GF-D8 (cell line): ENCODE results near the gene SHISA6.

Source experiments
- DNase-seq: peaks from one replicate; lab custom pipeline; 2025; lab: John Stamatoyannopoulos, UW

The SHISA6 gene

GRCh38 chr17:11458279-11458678, 217.3 kb downstream of the SHISA6 start:
- no peak for DNase-seq

DNA sequence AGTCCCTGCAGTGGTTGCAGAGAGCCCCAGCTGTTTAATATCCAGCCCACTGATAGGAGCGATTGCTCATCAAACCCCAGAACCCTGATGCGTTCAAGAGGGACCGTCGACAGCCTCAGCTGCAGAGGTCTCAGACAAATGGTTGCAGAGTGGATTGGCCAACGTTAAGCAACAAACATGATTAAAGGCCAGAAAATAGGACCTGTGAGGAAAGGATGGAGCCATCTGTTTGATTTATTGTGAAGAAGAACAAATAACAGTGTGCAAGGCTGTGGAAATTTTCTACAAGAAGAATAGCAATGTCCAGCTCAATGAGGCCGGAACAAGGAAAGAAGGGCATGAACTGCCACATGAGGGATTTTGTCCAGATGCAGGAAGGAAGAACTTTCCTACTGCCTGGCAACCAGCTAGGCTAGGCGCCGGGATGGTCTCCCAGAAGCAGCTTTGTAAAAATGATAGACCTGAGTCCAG, 218.9 kb downstream of the SHISA6 start:
- DNase-seq, result no peak

- DNase-seq, result no peak
Measured at GRCh38 chr17:11461993-11462548, 221.1 kb downstream of the SHISA6 start.

DNA sequence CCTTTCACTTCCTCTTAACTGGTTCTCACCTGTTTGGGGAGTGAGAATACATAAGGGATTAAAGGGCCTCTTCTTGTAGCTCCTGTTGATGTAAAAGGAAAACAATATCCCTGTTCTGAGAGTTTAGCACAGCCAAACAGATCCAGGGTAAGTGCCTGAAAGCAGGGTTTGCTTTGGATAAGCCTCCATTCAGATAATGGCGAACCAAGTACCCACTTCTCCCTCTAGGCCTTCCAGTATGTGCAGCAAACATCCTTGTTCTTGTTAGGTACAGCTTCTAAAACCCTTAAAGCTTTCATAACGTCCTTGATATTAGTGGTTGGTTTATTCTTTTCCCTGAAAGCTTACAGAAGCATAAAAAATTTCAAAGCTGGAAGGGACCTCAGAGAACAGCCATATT, 226.6 kb downstream of the SHISA6 start:
- no peak for DNase-seq

- no peak for DNase-seq
Measured at GRCh38 chr17:11485336-11486100, 244.5 kb downstream of the SHISA6 start.

DNA sequence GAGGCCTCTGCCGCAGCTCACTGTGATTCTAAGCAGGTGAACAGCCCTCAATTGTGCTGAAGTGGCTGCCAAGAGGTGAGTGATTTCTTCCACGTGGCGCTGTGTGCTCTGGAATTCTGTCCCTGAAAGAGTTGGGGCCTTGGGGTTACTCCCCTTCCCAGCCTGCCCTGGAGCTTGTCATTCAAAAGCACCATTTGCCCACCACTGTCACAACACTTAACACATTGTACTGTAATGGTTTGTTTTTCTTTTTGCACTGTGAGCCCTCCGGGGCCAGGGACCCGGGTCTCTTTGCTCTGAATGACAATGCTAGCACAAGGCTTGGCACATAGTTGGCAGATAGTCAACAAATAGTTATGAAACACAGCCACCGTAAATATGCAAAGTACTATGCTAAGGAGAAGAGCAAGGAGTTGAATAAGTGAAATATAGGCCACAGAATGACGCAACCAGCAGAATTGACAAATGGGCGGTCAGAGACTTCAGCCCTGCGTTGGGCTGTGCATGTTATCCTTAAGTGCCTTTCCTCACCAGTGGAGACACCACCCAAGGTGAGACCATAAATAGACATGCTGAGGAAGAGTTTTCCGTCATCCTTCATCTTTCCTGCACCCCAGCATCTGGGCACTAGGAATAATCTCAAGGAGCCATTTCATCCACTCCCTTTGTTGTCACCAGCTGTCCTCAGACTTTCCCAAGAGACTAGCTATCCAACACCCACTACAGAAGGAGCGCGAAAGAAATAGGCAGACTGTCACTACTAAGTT, 245.3 kb downstream of the SHISA6 start:
- no peak for DNase-seq

- no peak for DNase-seq
Measured at GRCh38 chr17:11486868-11487310, 245.9 kb downstream of the SHISA6 start.

DNA sequence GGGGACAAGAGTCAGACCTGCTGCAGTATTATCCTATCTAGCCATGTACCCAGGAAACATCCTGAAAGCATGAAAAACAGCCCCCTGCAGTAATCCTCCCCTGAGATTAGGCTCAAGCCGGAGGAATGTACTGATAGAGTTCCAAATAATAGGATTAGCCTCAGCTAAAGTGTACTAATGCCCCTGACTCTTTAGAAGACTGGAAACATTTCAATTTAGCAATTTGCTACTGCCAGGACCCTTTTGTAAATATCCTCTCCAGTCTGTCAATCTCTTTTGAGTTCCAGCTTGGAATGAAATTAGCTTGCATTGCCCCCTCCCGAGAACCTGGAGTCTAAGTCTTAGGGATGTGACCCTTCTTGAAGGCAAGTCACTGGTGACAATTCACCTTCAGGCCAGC, 246.5 kb downstream of the SHISA6 start:
- DNase-seq, result no peak

GRCh38 chr17:11488407-11488806, 247.4 kb downstream of the SHISA6 start:
- no peak for DNase-seq

DNA sequence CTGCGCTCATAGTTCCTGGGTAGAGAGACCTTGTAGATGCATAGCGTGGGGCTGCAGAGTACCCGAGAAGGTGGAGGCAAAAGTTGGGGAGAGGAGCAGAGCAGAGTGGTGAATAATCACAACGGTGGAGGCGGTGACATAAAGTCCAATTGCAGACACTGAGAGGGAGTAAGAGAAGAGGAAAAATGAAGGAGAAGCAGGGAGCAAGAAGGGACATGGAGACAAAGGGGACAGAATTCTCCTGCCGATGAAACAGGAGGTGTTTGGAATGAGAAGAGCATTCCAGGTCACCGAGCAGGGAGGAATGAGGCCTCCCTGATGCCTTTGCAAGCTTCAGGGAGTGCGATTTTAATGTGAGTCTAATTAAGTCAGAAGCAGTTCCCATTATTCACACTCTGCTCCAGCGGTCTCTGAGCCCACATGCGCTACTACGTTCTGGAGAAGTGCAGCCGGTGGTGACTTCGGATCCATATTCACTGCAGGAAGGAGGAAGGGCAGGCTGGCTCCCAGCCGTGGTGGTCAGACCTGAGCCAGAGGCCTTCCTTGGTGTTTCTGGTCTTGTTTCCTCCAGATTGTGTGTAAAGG, 249.2 kb downstream of the SHISA6 start:
- no peak for DNase-seq

- no peak for DNase-seq
Measured at GRCh38 chr17:11492511-11492910, 251.5 kb downstream of the SHISA6 start.

DNA sequence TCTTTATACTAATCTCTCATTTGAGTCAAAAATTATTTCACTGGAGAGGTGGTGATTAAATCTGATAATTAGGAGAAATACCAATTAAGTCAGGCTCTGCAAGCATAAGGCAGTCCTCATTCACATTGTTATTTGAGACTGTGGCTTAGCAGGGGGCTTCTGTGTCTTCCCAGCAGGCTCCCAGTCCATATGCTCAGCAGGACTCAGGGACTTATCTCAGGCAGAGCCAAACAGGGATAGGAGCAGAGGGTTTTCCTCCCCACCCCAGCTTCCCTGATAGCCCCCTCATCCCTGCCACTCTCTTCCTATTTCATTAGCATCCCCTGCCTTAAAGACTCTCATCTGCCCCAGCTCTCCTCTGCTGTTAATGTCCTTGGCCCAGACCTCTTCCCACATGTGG, 252.9 kb downstream of the SHISA6 start:
- DNase-seq, result no peak

- DNase-seq, result no peak
Measured at GRCh38 chr17:11495613-11496012, 254.6 kb downstream of the SHISA6 start.

GRCh38 chr17:11499881-11500280, 258.9 kb downstream of the SHISA6 start:
- no peak for DNase-seq

DNA sequence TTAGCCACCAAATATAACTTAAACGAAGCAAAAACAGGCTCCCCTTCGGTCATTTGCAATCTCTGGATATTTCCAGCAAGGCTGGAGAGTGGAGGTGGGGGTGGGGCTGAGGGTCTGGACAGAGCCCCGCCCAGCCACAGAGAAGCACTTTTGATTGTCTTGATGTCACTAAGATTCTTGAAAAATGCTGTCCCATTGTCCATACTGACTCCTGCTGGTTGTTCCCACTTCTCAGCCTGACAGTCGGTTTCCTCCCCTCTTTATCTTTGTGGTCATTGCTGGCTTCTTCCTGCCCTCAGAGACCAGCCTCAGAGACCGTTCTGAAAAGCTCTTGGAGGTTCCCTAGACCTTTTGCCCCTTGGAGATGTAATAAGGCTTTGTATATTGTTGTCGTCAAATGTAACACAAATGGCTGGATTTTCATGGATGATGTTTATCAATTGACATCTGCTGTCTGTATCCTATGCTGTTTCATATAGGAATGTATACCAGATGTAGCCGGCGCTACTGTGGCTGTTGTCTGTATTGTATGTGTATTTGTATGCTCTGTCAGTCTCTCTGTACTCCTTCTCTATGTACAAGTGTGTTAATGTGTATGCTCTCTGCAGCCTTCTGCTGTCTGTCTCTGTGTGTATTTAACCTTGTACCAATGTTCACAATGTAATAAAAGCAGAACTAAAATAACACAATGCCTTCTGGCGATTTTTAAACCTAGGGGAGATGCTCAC, 262.5 kb downstream of the SHISA6 start:
- DNase-seq, result no peak

DNA sequence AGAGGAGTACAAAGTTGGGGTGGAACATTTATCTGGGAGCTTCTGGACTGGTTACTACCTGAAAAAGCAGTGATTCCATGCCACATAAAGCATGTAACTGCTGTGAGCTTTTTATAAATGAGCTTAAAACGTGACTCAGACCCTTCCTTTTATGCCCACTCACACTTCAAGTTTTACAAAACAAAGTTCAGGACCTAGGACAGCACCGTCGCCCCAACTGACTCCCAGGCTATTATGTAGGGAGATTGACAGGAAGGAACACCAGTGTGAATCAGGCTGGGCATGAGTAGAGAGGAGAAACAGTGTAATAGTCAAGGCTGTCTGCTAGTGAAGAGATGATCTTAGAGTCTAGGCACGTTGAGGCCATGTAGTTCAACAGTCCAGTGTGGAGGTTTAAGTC, 265.6 kb downstream of the SHISA6 start:
- no peak for DNase-seq

DNA sequence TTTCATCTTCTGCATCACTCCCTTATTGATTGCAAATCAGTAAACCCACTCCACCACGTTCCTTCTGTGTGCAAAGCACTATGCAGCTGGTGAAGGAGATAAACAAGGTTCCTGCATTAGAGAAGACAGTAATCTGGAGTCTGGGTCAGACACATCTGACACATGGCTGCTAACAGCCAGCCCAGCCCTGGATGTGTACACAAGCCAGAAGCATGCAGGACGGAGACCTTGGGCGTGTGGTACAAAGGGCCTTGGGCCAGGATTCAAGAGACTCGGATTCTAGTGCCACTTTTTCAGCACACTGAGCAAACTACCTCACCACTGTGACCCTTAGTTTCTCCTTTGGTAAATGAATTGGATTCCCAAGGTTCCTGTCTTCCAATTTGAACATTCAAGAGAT, 270.7 kb downstream of the SHISA6 start:
- DNase-seq, result no peak

GRCh38 chr17:11514565-11514964, 273.6 kb downstream of the SHISA6 start:
- DNase-seq, result no peak

DNA sequence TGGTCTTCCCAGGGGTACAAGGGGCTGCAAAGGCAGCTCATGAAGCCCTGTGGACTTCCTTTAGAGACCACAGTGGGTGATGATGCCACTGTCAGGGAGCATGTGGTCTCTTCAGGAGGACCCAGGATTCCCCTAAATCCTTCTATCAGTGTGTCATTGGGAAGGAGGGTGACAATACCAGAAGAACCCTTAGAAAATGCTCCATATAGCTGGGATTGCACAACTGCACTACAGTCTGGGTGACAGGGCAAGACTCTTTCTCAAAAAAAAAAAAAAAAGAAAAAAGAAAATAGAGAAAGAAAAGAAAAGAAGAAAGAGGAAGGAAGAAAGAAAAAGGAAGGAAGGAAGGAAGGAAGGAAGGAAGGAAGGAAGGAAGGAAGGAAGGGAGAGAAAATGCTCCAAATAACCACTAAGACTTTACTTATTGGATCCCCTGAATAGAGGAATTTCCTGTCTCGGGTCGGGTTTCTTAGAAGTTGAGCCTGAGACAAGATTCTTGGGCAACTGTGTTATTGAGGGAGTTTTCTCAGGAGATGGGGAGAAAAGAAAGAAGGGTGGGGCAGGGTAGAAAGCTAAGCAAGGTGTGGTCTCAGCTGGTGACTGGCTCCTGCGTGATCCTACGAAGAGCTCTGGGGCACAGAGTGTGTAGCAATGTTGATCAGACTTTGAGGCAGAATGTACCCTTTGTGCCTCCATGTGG, 274.1 kb downstream of the SHISA6 start:
- no peak for DNase-seq

DNA sequence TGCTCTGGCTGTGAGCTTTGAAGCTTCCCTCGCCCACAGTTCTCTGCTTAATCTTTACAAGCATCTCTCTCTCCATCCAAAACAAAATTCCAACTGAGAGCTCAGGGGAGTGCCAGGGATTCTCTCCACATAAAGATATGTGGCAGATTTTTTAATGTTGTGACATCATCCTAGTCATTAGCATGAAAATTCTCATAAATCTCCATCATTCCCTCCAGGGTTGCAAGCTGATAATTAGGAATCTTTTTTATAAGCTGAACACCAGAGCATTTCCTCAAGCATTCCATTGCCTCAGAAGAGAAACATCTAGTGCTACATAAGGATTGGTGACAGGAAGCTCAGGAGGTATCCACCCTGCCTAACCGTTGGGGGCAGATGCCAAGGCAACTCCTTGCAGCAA, 274.9 kb downstream of the SHISA6 start:
- no peak for DNase-seq

DNA sequence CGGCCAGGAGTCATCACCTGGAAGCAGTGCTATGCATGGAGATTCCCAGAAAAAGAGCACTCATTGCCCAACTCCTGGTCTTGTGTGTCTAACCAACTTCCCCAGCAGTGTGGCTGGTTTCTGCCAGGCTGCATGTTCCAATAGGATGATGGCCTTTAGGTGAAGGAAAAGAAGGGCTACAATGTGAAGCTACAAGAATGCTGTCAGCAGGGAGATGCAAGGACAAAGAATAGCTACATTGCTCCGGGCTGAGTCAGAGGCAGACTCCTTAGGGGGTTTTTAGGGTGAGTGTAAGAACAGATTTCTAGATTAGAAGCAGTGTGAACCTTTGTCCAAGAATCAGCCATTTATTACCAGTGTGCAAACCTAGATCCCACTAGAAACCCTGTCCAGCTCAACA, 294.2 kb downstream of the SHISA6 start:
- DNase-seq, result no peak
